B cell (primary cell): ENCODE measurements around the gene POP5.

ENCODE experiments used
- EZH2 ChIP-seq: IDR thresholded peaks from 2 replicates; pipeline ENCODE4 v1.6.1; 2012; ENCODE audit warnings: borderline replicate concordance, low read depth, mild to moderate bottlenecking, moderate library complexity, low read length; ENCODE audit not compliant: insufficient read depth, poor library complexity, severe bottlenecking
- TF ChIP-seq, protein P1 (sequence below): fragments of 200-600 bp; IDR thresholded peaks from one replicate; pipeline ENCODE4 v1.8.0; 2022; ENCODE audit warnings: antibody characterized with exemption, mild to moderate bottlenecking

DNA sequence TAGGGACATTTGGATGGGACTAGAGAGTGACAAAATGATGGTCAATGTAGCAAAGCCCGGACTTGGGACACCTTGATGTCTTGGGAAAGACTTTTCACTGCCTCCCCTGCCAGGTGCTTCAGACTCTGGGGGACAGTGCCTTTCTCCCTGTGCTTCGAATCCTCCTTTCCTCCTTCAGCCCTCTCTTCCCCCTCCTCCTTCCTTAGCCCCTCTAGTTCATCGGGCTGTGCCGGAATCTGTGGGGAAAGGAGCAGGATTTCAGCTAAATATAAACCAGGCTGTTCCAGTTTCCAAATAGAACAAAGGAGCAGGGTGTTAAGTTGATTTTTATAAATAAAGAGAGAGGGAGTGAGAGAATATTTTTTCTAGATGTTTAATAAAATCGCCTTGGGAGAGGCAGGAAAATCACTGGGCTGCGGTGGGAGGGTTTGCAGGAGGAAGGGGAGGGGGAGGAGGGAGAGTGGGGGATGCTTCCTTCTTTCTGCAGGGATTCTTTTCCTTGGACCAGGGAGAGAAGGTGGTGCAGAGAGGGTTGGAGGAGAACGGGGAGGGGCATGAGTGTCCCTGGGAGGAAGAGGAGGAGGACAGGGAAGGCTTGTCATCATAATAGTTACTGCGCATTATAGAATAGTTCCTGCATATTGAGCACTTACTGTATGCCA lies 37.9 kb upstream of the POP5 start:
- TF ChIP-seq, protein P1, sequence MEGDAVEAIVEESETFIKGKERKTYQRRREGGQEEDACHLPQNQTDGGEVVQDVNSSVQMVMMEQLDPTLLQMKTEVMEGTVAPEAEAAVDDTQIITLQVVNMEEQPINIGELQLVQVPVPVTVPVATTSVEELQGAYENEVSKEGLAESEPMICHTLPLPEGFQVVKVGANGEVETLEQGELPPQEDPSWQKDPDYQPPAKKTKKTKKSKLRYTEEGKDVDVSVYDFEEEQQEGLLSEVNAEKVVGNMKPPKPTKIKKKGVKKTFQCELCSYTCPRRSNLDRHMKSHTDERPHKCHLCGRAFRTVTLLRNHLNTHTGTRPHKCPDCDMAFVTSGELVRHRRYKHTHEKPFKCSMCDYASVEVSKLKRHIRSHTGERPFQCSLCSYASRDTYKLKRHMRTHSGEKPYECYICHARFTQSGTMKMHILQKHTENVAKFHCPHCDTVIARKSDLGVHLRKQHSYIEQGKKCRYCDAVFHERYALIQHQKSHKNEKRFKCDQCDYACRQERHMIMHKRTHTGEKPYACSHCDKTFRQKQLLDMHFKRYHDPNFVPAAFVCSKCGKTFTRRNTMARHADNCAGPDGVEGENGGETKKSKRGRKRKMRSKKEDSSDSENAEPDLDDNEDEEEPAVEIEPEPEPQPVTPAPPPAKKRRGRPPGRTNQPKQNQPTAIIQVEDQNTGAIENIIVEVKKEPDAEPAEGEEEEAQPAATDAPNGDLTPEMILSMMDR = no peak
- no peak for TF ChIP-seq EZH2
